GM19328 (cell line): ENCODE data around the gene PDE8A.
"Not testable (repeated sequence)": the region's sequence is repeated elsewhere in the genome, so short reads cannot be mapped to it uniquely, and the experiment has no call there.

Source experiments
- ATAC-seq: cut with Tn5 transposase; IDR thresholded peaks from one replicate; pipeline ENCODE4 v1.9.1; 2021; ENCODE audit warnings: mild to moderate bottlenecking, moderate library complexity; ENCODE audit not compliant: unreplicated experiment

PDE8A gene

GRCh38 chr15:85164841-85165466 is 183.3 kb downstream of the PDE8A start:
- ATAC-seq: no peak

DNA sequence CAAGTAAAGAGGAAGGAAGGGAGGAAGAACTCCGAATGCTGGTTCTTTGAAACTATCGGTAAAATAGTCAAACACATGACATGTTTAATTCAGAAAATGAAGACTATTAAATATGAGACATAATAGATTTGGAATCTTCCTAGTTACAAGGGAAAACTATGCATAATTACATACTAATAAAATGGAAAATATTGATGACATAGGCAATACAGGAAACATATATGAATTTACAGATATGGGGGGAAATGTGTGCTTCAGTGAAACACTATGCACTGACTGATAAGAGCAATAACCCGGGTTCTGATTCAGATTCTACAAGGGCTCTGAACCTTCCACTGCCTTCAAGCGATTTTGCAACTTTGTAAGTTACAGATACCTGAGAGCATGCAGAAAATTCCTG is 185.9 kb downstream of the PDE8A start:
- no peak for ATAC-seq

- ATAC-seq: no peak
These were observed 187.1 kb downstream of the PDE8A start for GRCh38 chr15:85168642-85169173.

DNA sequence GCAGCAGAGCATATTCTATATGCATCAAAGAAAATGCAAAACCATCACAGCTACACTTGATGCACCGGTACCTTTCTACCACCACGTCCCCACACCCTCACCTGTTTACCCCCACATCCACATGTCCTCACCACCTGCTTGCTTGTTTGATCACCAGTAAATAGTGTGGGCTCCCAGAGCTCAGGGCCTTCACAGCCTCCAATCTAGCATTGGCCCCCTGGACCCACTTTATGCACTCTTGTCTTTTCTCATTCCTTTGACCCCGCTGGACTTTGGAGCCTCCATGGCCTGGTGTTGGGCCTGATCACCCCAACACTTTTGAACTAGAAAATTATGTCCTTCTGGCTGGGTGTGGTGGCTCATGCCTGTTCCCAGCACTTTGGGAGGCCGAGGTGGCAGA is 190.1 kb downstream of the PDE8A start:
- ATAC-seq: no peak

DNA sequence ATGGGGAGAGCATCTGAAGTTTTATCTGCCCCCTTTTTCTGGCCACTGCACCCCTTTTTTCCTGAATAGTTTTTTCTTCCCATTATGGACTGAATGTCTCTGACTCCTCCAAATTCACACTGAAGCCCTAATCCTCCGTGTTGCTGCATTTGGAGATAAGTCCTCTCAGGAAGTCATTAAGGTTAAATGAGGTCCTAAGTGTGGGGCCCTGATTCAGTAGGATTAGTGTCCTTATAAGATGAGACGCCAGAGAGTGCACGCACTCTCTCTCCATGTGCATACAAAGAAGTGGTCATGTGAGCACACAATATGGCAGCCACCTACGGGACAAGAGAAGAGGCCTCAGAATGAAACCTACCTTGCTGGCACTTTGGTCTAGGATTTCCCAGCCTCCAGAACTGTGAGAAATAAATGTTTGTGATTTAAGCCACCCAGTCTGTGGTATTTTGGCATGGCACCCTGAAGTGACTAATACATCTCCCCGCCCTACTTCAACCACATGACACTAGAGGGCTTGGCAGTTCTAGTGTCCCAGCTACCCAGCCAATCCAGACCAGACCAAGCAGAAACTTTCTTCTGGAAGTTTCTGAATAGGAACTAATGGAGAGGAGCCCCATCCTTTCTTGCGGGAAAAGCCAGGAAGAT is 191.3 kb downstream of the PDE8A start:
- no peak for ATAC-seq

DNA sequence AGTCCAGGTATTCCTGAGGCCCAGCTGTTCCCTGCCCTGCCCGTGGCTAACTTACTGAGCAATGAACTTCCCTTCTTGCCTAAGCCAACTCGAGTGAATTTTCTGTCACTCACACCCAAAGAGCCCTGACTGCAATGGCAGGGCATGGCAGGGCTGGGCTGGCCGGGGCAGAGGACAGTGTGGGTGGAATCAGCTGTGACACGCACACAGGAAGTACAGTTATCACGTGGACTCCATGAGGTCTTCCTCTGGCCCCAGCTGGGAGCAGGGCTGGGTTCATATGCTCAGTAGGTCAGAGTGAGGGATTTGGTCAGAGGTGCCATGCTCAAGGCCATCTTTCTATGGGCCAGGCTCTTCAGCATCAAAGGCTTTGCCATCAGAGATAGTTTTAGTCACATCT is 192.0 kb downstream of the PDE8A start:
- ATAC-seq: not testable (repeated sequence)

DNA sequence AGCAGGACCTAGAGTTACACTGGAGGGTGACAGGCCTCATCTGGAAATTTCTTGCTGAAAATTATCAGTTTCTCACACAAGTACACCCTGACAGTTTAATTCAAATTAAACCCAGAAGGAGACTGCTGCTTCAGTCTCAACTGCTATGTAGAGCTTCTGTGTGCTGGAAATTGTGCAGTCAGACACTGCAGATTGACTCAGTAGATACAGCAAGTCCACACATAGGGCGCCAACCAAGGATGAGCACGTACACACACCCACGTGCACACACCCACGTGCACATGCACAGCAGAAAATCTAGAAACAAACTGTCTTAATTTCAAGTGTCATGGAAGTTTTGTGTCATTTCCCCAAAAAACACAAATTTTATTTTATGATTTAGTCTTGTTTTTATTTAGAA is 192.9 kb downstream of the PDE8A start:
- no peak for ATAC-seq

GRCh38 chr15:85177042-85177515 is 195.4 kb downstream of the PDE8A start:
- ATAC-seq: not testable (repeated sequence)

GRCh38 chr15:85178308-85178707 is 196.7 kb downstream of the PDE8A start:
- no peak for ATAC-seq

- ATAC-seq: no peak
These were observed 198.0 kb downstream of the PDE8A start for GRCh38 chr15:85179700-85180099.

GRCh38 chr15:85185350-85185749 is 203.7 kb downstream of the PDE8A start:
- ATAC-seq: not testable (repeated sequence)

DNA sequence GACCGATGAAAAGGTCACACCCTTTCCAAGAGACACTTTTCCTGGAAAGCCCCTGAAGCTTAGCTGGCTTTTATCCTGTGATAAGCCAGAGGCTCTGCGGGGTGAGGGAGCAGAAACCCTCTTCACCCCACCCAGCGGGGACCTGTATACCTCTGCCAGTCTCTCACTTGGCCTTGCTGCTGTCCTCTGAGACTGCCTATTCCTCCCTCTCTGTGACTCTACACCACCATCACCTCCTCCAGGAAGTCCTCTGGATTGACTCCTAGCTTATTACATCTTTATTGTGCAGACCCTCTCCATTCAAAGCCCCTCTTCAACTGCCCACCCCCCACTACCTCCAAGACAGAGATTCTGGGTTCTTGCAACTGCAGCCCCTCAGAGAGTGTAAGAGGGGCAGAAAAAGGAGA is 206.5 kb downstream of the PDE8A start:
- ATAC-seq: not testable (repeated sequence)
